Kidney capillary endothelial cell (primary cell): Measurements from ENCODE around the gene EYA3.
"Not testable (repeated sequence)": the region's sequence is repeated elsewhere in the genome, so short reads cannot be mapped to it uniquely, and the experiment has no call there.

Experiments
- DNase-seq: peaks from one replicate; pipeline ENCODE4 v3.0.0-alpha.2; 2018; ENCODE audit warnings: low spot score

EYA3 gene

GRCh38 chr1:28027660-28028059 is 60.8 kb downstream of the EYA3 start:
- no peak for DNase-seq

GRCh38 chr1:28027238-28027637 is 61.2 kb downstream of the EYA3 start:
- no peak for DNase-seq

- no peak for DNase-seq
These were observed 62.1 kb downstream of the EYA3 start for GRCh38 chr1:28026329-28026728.

- DNase-seq = no peak
These were observed 67.3 kb downstream of the EYA3 start for GRCh38 chr1:28021064-28021463.

- no peak for DNase-seq
These were observed 77.4 kb downstream of the EYA3 start for GRCh38 chr1:28010969-28011368.

GRCh38 chr1:28003117-28003516 is 85.3 kb downstream of the EYA3 start:
- DNase-seq = not testable (repeated sequence)

GRCh38 chr1:28002600-28002999 is 85.8 kb downstream of the EYA3 start:
- no peak for DNase-seq

GRCh38 chr1:27999055-27999454 is 89.4 kb downstream of the EYA3 start:
- no peak for DNase-seq

- DNase-seq = not testable (repeated sequence)
These were observed 93.9 kb downstream of the EYA3 start for GRCh38 chr1:27994526-27994925.

GRCh38 chr1:27994060-27994459 is 94.3 kb downstream of the EYA3 start:
- no peak for DNase-seq

- no peak for DNase-seq
These were observed 95.2 kb downstream of the EYA3 start for GRCh38 chr1:27993241-27993640.

- DNase-seq = peak; percentile 67
These were observed 96.1 kb downstream of the EYA3 start for GRCh38 chr1:27992276-27992675.

- DNase-seq = no peak
These were observed 97.4 kb downstream of the EYA3 start for GRCh38 chr1:27990920-27991537.

GRCh38 chr1:27981145-27981544 is 107.3 kb downstream of the EYA3 start:
- DNase-seq = no peak

GRCh38 chr1:27980216-27980845 is 108.1 kb downstream of the EYA3 start:
- no peak for DNase-seq

GRCh38 chr1:27979859-27980201 is 108.6 kb downstream of the EYA3 start:
- no peak for DNase-seq

GRCh38 chr1:27979151-27979858 is 109.1 kb downstream of the EYA3 start:
- DNase-seq = peak; percentile 54

- DNase-seq = no peak
These were observed 114.0 kb downstream of the EYA3 start for GRCh38 chr1:27974417-27974781.

- no peak for DNase-seq
These were observed 114.5 kb downstream of the EYA3 start for GRCh38 chr1:27973771-27974416.

GRCh38 chr1:27972141-27972540 is 116.3 kb downstream of the EYA3 start:
- DNase-seq = no peak

GRCh38 chr1:27971674-27972073 is 116.7 kb downstream of the EYA3 start:
- DNase-seq = no peak

- no peak for DNase-seq
These were observed 118.0 kb downstream of the EYA3 start for GRCh38 chr1:27970401-27970800.

- no peak for DNase-seq
These were observed 119.7 kb downstream of the EYA3 start for GRCh38 chr1:27968692-27969091.
